CD4-positive, alpha-beta T cell treated with Interleukin-17A for 4 hours (primary cell): ENCODE results near the gene SYNE3.

Source experiments
- DNase-seq: peaks from one replicate; pipeline ENCODE4 v3.0.0-alpha.2; 2020; ENCODE audit warnings: mixed read lengths

SYNE3 gene

DNA sequence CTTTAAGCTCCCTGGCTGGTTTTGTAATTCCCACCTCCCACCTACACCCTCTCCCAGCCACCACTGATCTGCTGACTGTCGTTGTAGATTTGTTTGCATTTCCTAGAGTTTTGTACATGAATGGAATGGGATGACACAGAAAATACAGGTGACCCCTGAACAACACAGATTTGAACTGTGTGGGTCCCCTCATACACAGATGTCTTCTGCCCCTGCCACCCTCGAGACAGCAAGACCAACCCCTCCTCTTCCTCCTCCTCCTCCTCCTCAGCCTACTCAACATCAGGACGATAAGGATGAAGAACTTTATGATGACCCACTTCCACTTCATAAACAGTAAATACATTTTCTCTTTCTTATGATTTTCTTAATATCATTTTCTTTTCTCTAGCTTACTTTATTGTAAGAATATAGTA, 28.8 kb downstream of the SYNE3 start:
- no peak for DNase-seq

- DNase-seq, result no peak
Measured at GRCh38 chr14:95486875-95487668, 29.4 kb downstream of the SYNE3 start.

DNA sequence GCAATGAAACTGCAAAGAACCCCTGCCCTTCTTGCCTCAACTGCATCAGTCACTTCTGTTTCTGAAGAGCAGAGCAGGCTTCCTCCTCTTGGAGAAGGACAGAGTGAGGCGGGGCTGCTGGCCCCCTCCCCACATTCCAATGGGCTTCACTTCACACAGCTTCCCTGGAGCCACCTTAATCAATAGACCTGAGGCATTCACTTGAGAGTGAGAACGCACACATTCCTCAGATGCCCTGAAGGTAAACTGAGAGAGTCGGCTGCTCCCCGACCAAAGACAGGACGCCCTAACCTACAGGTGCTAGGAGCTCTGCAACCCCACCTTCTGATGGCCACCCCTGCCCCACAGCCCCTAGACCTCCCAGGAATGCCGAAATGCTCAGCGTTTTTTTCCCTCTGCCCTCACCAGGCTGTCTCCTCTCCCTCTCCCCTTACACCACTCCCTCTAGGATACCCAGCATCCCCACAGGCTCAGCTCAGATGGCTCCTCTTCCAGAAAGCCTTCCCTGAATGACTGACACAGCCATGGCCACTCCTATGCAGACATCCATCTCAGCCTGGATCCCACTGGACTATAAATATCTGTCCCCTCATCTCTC, 31.1 kb downstream of the SYNE3 start:
- no peak for DNase-seq

DNA sequence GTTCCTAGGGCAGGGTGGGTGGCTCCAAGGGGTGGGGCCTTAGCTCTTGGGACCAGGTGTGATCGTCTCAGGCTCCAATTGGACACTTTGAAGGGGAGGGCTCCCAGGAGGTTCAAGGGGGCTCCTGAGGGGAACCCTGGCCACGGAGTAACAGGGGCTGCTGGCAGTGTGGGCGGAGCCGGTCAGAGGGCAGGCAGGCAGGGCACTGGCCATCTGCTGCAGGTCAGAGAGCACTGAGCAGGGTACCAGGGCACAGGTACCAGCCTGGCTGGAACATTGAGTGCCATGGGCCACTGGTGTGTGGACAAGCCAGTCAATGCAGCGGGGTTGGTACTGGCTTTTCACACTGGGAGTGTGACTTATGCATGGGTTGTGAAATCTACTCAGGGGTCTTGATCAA, 32.2 kb downstream of the SYNE3 start:
- no peak for DNase-seq

GRCh38 chr14:95483309-95484165, 32.9 kb downstream of the SYNE3 start:
- no peak for DNase-seq

DNA sequence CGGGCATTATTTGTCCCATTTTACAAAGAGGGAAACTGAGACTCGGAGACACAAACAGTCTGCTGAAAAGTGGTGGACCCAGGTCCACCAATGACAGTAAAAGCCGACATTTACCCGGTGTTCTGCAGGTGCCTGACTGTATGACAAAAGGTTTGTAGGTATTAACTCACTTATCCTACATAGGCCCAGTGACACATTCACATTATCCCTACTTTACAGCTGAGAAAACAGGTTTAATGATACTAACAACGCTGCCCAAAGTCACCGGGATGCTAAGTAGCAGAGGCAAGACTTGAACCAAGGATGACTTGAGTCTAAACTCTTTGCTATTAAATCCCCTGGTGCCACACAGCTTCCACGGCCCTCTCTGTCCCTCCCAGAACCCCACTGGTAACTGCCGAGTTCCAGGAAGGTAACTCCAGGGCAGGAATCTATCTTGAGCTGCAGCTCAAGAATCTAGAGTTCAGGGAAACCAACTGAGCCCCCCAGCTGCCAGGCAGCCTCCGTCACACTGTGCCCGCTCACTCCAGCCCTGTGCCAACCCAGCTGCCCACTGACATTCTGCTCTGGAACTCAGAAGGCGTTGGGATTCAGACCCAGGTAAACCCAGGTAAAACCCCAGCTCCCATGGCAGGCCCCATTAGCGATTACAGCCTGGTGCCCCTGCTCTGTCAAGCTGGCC, 33.7 kb downstream of the SYNE3 start:
- DNase-seq, result no peak

GRCh38 chr14:95481391-95482022, 34.9 kb downstream of the SYNE3 start:
- DNase-seq, result no peak

DNA sequence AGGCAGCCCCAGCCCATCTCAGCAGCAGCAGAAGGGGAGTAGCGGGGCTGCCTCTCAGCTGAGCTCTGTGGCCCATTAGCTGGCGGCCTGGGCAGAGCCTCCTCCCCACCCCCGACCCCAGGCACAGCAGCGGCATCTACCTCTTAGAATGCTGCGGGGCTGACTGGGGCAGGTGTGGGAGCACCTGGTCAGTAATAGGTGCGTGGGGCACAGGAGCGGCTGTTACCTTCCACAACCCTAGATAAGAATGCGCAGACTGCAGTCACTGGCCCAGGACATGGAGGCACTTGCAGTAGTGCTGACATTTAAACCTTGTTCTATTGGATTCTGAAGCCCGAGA, 35.6 kb downstream of the SYNE3 start:
- no peak for DNase-seq

DNA sequence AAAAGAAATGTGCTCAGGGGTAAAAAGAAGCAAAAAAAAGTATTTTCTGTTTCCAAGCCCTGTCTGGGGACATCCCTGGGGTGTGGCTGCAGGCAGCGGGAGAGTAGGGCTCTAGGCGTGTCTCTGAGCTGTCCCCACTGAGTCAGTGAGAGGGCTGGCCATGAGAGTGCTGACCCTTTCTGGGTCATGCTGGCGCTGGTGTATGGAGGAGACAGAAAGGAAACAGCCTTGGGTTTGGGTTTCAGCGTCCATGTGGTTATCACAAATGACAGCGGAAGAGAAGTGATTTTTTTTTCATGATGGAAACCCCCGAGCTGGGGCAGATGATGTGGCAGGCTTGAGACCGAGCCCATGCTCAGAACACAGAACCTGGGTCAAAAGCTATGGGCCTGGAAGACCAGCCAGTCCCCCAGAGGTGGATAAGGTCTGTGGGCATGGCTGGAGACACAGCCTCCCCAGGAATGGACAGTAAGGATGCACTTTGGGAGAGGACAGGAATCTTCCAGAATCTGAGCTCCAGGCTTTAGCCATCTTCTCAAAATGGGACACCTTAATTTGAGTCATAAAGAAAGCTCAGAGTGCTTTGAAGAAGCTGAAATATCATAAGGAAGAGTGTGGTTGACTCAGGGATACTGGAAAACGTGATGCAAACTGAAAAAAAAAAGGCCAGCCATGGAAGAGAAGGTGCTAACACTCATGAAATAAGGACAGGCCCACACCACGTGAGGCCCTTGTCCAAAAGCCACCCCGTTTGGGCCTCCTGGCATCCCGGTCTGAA, 36.2 kb downstream of the SYNE3 start:
- peak; percentile 48 for DNase-seq

GRCh38 chr14:95479494-95479893, 37.0 kb downstream of the SYNE3 start:
- DNase-seq, result no peak

- no peak for DNase-seq
Measured at GRCh38 chr14:95478818-95479217, 37.6 kb downstream of the SYNE3 start.

DNA sequence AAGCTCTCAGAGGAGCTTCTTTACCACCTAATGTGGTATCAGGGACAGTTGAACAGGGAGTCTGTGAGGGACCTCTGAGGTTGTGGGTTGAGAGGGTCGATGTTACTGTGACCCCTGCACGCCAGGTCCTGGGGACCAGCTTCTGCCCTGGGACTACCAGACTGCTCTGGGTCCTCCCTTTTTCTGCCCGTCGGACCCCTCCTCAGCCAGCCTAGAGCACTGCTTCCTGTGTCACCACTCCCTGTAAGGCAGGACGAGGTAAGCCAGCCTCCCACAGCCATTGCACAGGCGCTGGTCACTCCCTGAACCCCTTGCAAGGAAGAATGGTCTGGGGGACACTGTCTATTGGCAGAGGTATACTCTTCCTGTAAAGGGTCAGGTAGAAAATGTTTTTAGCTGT, 38.1 kb downstream of the SYNE3 start:
- no peak for DNase-seq

DNA sequence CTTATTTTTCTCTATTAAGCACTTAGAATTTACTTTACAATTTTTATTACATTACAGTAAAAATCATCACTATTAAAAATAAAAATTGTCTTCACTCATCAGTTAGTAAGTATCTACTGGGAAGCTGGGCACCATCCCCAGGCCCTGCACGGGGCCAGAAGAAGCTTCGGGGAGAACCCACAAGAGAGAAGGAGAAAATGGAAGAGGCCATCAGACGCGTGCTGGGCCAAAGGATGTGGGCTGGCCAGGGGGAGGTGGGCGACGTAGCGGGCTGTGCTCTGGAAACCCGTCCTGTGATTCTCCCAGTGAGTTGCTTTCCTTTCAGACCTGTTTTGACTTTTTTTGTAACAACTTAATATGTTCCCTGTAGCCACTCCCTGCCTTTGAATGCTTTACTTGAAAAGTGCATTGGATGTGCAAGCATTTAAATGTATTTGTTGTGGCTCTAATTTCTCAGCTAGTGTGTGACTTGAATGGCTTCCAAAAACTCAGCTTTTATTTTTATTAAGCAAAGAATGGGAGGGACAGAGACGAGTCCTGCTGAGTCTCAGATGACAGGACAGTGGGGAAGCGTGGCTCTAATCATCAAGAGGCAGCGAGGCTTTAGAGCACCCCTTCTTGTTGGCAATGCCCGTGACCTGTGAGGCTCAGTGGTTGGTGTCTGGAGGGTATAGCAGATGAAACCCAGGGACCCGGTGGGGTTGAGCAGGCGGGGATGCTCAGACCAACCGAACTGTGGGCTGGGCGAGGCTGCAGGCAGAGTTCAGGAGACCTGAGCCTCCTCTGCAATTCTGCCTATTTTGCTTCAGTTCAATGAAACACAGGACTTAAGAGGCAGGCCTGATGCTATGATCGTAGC, 38.8 kb downstream of the SYNE3 start:
- DNase-seq, result no peak

GRCh38 chr14:95476747-95477146, 39.7 kb downstream of the SYNE3 start:
- no peak for DNase-seq

- no peak for DNase-seq
Measured at GRCh38 chr14:95475540-95476240, 40.8 kb downstream of the SYNE3 start.

DNA sequence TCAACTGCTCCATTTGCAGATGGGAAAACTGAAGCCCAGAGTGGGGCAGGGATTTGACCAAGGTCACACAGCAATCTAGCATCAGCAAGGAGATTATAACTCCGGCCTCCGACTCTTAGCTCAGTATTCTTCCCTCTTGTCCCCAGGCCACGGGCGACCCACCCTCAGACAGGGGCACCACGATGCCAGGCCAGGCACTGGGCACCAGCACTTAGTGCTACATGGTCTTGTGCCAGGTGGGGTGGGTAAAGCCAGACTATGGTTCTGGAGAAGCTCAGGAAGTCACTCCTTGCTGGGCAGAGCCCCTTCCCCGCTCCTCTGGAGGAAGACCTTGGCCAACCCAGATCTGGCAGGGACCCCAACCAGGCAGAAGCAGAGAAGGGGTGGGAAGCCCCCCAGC, 41.5 kb downstream of the SYNE3 start:
- DNase-seq, result no peak

DNA sequence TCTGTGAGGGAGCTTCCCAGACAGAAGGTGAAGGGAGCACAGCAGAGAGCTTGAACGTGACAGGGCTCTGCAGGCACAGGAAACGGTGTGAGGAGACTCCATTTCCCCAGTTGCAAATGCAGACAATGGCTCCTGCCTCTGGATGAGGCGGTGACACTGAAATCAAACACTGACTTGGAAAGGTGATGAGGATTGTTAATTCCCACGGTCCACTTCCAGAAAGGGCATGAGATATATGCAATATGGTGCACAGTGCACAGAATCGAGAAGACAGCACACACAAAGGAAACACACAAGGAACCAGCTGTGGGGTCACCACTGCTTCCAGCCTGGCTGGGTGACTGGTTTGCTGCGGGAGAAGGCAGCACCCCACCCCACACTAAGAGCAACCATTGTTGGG, 42.0 kb downstream of the SYNE3 start:
- no peak for DNase-seq

GRCh38 chr14:95472819-95473251, 43.6 kb downstream of the SYNE3 start:
- peak; percentile 12 for DNase-seq

DNA sequence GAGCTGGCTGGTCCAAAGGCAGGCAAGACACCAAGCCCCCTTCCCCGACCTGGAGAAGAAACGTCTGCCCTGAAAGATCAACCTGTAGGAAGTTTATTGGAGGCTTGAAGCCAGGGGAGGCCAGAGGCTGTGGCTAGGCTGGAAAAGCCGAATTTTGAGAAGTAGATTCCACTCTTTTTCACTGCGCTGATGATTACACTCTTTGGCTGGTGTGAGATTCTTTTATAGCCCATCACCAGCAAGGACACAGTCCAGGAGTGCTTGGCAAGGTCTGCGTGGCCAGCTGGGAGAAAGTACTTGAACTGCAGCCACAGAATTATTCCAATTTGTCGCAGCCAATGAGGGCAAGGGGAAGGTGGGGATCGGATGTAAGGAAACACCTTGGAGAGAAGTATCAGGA, 45.0 kb downstream of the SYNE3 start:
- no peak for DNase-seq

GRCh38 chr14:95471016-95471415, 45.4 kb downstream of the SYNE3 start:
- no peak for DNase-seq
